HL-60/S4 treated with retinoic acid at 250 ng/mL for 4 days and 3 days (cell line): ENCODE measurements around the gene NAALADL2.

Source experiments
- in situ Hi-C: fragments of 300-500 bp; cut with MboI; formaldehyde crosslinking; loops from 2 replicates; pipeline ENCODE4 v1.7.0; 2022; ENCODE audit warnings: low sequenced_read_pairs

NAALADL2 gene

GRCh38 chr3:174884776-174885568 is 25.8 kb downstream of the NAALADL2 start:
- in situ Hi-C loops, result no loop called here

GRCh38 chr3:174891524-174892203 is 32.5 kb downstream of the NAALADL2 start:
- in situ Hi-C loops, result no loop called here

GRCh38 chr3:174907027-174907426 is 47.9 kb downstream of the NAALADL2 start:
- in situ Hi-C loops, result no loop called here

GRCh38 chr3:174907628-174908407 is 48.7 kb downstream of the NAALADL2 start:
- in situ Hi-C loops, result no loop called here

GRCh38 chr3:174931473-174932353 is 72.6 kb downstream of the NAALADL2 start:
- in situ Hi-C loops, result no loop called here

GRCh38 chr3:174936590-174936989 is 77.5 kb downstream of the NAALADL2 start:
- in situ Hi-C loops, result no loop called here

- in situ Hi-C loops, result no loop called here
Observed at GRCh38 chr3:174937478-174937877, 78.3 kb downstream of the NAALADL2 start.

GRCh38 chr3:174938102-174938501 is 79.0 kb downstream of the NAALADL2 start:
- in situ Hi-C loops, result no loop called here

- in situ Hi-C loops, result no loop called here
Observed at GRCh38 chr3:174940151-174940550, 81.0 kb downstream of the NAALADL2 start.

GRCh38 chr3:174945276-174945675 is 86.1 kb downstream of the NAALADL2 start:
- in situ Hi-C loops, result no loop called here

GRCh38 chr3:174945951-174946350 is 86.8 kb downstream of the NAALADL2 start:
- in situ Hi-C loops, result no loop called here

GRCh38 chr3:174949523-174949922 is 90.4 kb downstream of the NAALADL2 start:
- in situ Hi-C loops, result no loop called here

- in situ Hi-C loops, result no loop called here
Observed at GRCh38 chr3:174951034-174951433, 91.9 kb downstream of the NAALADL2 start.

- in situ Hi-C loops, result no loop called here
Observed at GRCh38 chr3:174951498-174952005, 92.4 kb downstream of the NAALADL2 start.

GRCh38 chr3:174953068-174953467 is 93.9 kb downstream of the NAALADL2 start:
- in situ Hi-C loops, result no loop called here

- in situ Hi-C loops, result no loop called here
Observed at GRCh38 chr3:174955513-174956016, 96.4 kb downstream of the NAALADL2 start.

GRCh38 chr3:174957081-174957480 is 97.9 kb downstream of the NAALADL2 start:
- in situ Hi-C loops, result no loop called here

GRCh38 chr3:174957551-174958001 is 98.4 kb downstream of the NAALADL2 start:
- in situ Hi-C loops, result no loop called here

GRCh38 chr3:174958671-174959328 is 99.7 kb downstream of the NAALADL2 start:
- in situ Hi-C loops, result no loop called here
